Stimulated activated memory B cell treated with anti-CD40 and anti-IgM and Interleukin-4, amounts not matched to agents 10 μg/mL and 1 μg/mL and 100 μg/mL, for 72 hours (primary cell): Measurements from ENCODE around the gene SLC37A1.

Experiments
- ATAC-seq: fragments of 150-1000 bp; cut with Tn5 transposase; 2 replicates; pipeline ENCODE4 v1.10.0; 2021
- H3K27ac Mint-ChIP-seq: one replicate; pipeline ENCODE4 v1.8.0; 2022; ENCODE audit warnings: mild to moderate bottlenecking, mixed read lengths
- H3K27me3 Mint-ChIP-seq: one replicate; pipeline ENCODE4 v1.8.0; 2022; ENCODE audit warnings: mixed read lengths
- H3K36me3 Mint-ChIP-seq: one replicate; pipeline ENCODE4 v1.8.0; 2022; ENCODE audit warnings: mixed read lengths
- H3K4me1 Mint-ChIP-seq: one replicate; pipeline ENCODE4 v1.8.0; 2022; ENCODE audit warnings: mixed read lengths
- H3K4me3 Mint-ChIP-seq: one replicate; pipeline ENCODE4 v1.8.0; 2022; ENCODE audit warnings: mild to moderate bottlenecking, moderate library complexity, mixed read lengths
- H3K9me3 Mint-ChIP-seq: one replicate; pipeline ENCODE4 v1.8.0; 2022; ENCODE audit warnings: mixed read lengths

SLC37A1 gene

DNA sequence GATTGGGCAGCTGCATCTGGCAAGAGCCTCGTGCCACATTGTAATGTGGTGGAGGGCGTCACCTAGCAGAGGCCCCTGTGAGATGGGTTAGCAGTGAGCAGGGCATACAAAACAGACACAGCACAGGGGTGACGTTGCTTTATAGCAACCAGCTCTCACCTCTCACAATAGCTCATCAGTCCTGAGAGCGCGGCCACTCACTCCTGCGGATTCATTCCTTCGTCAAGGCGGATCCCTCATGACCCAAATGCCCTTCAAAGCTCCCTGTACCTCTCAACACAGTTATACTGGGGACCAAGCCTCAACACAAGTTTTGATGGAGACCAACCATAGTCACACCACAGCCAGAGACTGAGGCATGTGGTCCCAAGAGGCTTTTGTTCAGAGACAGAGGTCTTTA is 22.9 kb downstream of the SLC37A1 start:
- ATAC-seq, result no peak
- Mint-ChIP-seq H3K27ac (peak overlapping the region; percentile 89), H3K36me3 (peaks cover 28% of the 10 kb centered on the region), H3K4me3 (no peak overlapping the region), H3K9me3 (no peaks in the 10 kb centered on the region), H3K4me1 (peaks cover 65% of the 10 kb centered on the region), H3K27me3 (no peaks in the 10 kb centered on the region)

DNA sequence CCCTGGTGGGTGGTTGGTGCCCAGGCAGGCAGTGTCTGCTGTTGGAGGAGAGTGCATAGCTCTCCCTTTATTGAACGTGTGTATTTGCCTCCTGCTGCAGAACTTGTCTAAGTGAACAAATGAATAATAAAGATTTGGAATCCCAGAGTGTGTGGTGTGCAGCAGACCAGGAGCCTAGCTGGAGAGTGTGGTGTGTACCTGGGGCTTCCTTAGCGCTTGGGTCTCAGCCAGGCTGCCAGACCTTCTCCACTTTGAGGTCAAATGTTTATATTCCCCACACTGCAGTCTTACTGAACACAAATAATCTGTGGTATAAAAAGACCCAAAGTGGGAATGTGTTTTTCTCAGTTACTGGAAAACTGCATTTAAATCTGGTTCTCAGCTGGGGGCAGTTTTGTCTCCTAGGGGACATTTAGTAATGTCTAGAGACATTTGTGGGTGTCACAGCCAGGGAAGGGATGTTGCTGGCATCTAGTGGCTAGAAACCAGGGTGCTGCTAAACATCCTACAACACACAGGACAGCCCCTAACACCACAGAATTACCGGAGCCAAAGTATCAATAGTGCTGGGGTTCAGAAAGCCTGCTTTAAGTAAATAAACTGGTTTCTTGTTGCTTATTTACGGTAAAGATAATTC is 23.6 kb downstream of the SLC37A1 start:
- peaks cover 64% of the 10 kb centered on the region for H3K4me1 Mint-ChIP-seq
- peaks cover 29% of the 10 kb centered on the region for H3K36me3 Mint-ChIP-seq
- no peak overlapping the region for H3K4me3 Mint-ChIP-seq
- peak overlapping the region; percentile 89 for H3K27ac Mint-ChIP-seq
- ATAC-seq, result no peak
- no peaks in the 10 kb centered on the region for H3K27me3 Mint-ChIP-seq
- H3K9me3 Mint-ChIP-seq, result no peaks in the 10 kb centered on the region

DNA sequence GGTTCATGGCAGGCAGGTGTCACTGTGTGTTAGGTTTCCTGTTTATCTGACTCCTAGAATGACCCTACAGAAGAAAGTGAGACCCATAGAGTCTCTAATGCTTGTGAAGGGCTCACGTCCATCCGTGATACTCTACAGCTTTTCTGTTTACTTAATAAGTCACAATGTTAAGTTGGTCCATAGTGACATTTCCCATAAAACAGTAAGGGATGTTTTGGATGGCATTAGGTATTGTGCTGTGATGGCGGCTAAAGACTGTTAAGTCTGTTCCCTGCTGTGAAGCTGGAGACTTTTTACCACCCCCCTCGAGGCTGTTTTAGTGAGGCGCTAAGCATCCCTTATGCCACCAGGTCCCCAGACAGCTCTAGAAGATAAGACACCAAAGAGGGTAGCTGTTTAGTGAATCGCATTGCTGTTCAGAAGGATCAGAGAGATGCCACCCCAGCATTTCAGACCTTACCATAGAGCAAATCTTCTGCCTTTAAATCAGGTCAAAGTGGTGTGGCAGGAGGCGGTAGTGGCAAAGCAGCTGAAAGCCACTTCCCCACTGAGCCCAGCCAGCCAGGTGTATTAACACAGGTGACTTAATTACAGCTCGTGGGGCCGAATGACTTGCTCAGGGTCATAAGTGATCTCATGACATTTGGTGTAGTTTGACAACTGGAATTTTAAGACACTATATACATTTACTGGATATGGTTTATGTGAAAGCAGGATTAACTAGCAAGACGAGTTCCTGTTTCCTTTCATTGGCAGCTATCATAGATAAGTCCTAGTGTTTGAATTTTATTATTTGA is 25.0 kb downstream of the SLC37A1 start:
- Mint-ChIP-seq H3K27me3 (no peaks in the 10 kb centered on the region), H3K36me3 (peaks cover 35% of the 10 kb centered on the region), H3K4me1 (peaks cover 49% of the 10 kb centered on the region), H3K27ac (peak overlapping the region; percentile 89), H3K9me3 (no peaks in the 10 kb centered on the region), H3K4me3 (no peak overlapping the region)
- no peak for ATAC-seq

DNA sequence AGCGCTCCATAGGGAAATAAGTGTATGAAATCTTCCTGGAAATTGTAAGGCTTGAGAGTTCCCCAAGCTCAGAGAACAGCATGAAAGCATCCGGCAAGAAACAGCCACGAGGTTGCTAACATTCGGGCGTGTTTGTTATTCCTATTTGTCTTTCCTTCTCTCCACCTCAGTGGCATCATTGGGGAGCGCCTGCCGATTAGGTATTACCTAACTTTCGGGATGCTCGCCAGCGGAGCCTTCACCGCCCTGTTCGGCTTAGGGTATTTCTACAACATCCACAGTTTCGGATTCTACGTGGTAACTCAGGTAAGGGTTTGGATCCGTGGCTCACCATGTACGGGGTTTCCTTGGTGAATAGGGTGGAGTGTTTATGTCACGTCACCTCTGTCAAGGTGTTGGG is 25.7 kb downstream of the SLC37A1 start:
- Mint-ChIP-seq H3K27ac (no peak overlapping the region), H3K4me1 (peaks cover 44% of the 10 kb centered on the region), H3K36me3 (peaks cover 42% of the 10 kb centered on the region), H3K27me3 (no peaks in the 10 kb centered on the region), H3K4me3 (no peak overlapping the region), H3K9me3 (no peaks in the 10 kb centered on the region)
- no peak for ATAC-seq

DNA sequence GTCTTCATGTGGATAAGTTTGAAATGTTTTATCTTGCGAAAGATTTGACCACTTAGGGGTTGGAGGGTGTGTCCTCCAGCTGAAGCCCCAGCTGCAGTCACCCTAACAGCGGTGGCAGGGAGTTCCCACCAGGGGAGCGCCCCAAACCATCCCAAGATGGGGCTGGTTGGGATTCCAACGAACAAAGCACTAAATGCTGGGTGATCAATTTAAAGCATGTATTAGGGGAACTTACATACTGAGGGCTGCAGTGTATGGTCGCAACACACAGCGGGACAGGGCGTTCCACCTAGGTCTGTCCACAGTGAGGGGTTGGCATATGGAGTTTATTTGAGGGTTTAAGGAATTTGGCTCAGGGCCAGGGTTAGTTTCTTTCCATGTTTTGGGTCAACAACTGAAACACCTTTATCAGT is 26.3 kb downstream of the SLC37A1 start:
- Mint-ChIP-seq H3K4me3 (no peak overlapping the region), H3K9me3 (no peaks in the 10 kb centered on the region), H3K27me3 (no peaks in the 10 kb centered on the region), H3K36me3 (peaks cover 47% of the 10 kb centered on the region), H3K27ac (no peak overlapping the region), H3K4me1 (peaks cover 44% of the 10 kb centered on the region)
- ATAC-seq, result no peak

DNA sequence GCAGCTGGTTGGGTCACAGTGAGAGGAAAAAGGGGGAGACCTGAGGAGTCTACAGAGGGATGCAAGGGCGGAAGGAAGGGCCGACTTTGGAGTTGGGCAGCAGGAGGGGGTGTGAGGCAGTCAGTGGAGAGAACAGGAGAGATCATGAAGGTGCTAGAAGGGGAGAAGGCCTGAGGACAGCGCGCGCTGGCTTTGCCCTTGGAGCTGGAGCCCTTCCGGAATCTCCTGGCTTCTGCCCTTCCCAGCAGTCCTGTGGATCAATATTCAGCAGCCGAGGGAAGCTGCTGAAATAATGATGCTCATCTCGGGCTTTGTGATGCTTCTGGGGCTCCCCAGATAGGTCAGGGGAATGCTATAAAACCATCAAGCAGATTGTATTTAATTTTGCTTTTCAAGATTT is 26.7 kb downstream of the SLC37A1 start:
- H3K27ac Mint-ChIP-seq, result no peak overlapping the region
- no peaks in the 10 kb centered on the region for H3K27me3 Mint-ChIP-seq

DNA sequence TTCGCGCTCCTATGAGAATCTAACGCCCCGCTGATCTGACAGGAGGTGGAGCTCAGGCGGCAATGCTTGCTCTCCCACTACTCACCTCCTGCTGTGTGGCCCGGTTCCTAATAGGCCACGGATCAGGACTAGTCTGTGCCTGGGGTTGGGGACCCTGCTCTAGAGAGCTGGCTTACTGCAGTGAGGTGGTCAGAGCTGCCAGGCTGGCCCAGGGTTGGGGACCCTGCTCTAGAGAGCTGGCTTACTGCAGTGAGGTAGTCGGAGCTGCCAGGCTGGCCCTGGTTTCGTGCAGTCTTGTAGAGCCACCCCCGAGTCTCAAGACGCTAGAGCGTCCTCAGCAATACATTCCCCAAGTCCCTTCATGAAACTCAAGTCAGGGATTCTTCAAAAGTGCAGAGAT is 27.5 kb downstream of the SLC37A1 start:
- no peak for ATAC-seq
- H3K4me1 Mint-ChIP-seq, result peaks cover 39% of the 10 kb centered on the region
- peaks cover 55% of the 10 kb centered on the region for H3K36me3 Mint-ChIP-seq
- H3K9me3 Mint-ChIP-seq, result no peaks in the 10 kb centered on the region
- no peaks in the 10 kb centered on the region for H3K27me3 Mint-ChIP-seq
- H3K4me3 Mint-ChIP-seq, result no peak overlapping the region
- H3K27ac Mint-ChIP-seq, result no peak overlapping the region

More for the DNA sequence above, 26.7 kb downstream of the SLC37A1 start:
- Mint-ChIP-seq H3K9me3 (no peaks in the 10 kb centered on the region), H3K4me1 (peaks cover 44% of the 10 kb centered on the region), H3K4me3 (no peak overlapping the region), H3K36me3 (peaks cover 52% of the 10 kb centered on the region)
- ATAC-seq, result no peak

DNA sequence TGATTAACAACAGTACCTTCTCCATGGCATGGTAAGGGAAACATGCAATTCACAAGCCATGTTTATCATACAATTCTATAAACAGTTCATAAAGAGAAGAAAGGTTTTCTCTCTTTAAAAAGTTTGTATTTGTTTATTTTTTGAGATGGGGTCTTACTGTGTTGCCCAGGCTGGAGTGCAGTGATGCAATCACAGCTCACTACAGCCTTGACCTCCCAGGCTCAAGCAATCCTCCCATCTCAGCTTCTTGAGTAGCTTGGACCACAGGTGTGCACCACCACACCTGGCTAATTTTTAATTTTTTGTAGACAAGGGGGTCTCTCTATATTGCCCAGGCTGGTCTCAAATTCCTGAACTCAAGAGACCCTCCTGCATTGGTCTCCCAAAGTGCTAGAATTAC is 28.0 kb downstream of the SLC37A1 start:
- Mint-ChIP-seq H3K27me3 (no peaks in the 10 kb centered on the region), H3K36me3 (peaks cover 55% of the 10 kb centered on the region)

DNA sequence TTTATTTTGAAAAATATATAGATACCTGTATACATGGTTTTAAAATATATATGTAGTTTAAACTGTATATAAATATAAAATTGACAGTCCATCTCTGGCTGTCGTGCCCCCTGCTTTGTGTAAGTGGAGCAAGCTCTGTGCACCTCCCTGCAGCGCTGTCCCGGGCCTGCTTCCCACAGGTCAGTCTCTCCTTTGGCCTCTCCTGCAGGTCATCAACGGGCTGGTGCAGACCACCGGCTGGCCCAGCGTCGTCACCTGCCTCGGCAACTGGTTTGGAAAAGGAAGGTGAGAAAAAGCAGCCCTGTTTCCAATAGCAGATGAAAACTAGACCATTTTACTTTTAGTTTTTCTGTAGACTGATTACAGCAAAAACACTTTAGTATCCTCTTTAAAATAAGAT is 28.5 kb downstream of the SLC37A1 start:
- Mint-ChIP-seq H3K27ac (no peak overlapping the region), H3K27me3 (no peaks in the 10 kb centered on the region), H3K4me1 (peaks cover 29% of the 10 kb centered on the region)

More for the DNA sequence above, 28.0 kb downstream of the SLC37A1 start:
- Mint-ChIP-seq H3K9me3 (no peaks in the 10 kb centered on the region), H3K4me3 (no peak overlapping the region), H3K4me1 (peaks cover 35% of the 10 kb centered on the region), H3K27ac (no peak overlapping the region)
- no peak for ATAC-seq

DNA sequence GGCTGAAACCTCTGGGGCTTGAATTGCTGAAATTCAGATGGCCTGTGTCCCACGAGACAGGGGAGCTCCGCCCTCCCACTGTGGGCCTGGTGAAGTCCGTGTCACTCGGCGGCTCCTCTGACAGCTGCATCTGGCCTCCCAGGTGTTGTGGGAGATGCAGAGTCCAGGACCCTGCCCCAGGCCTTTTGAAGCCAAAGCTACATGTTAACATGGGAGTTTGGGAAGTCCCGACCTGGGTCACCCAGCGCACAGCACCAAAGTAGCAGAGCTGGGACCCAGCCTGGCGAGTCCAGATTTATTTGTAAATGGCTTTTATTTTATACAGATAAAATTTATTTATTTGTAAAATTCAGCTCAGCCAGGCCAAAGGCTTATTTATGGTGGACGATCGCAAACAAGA is 28.9 kb downstream of the SLC37A1 start:
- Mint-ChIP-seq H3K27ac (no peak overlapping the region), H3K4me1 (peaks cover 26% of the 10 kb centered on the region), H3K4me3 (no peak overlapping the region), H3K36me3 (peaks cover 60% of the 10 kb centered on the region), H3K9me3 (no peaks in the 10 kb centered on the region), H3K27me3 (no peaks in the 10 kb centered on the region)
- no peak for ATAC-seq

More for the DNA sequence above, 28.5 kb downstream of the SLC37A1 start:
- no peak for ATAC-seq
- Mint-ChIP-seq H3K4me3 (no peak overlapping the region), H3K9me3 (no peaks in the 10 kb centered on the region), H3K36me3 (peaks cover 56% of the 10 kb centered on the region)

DNA sequence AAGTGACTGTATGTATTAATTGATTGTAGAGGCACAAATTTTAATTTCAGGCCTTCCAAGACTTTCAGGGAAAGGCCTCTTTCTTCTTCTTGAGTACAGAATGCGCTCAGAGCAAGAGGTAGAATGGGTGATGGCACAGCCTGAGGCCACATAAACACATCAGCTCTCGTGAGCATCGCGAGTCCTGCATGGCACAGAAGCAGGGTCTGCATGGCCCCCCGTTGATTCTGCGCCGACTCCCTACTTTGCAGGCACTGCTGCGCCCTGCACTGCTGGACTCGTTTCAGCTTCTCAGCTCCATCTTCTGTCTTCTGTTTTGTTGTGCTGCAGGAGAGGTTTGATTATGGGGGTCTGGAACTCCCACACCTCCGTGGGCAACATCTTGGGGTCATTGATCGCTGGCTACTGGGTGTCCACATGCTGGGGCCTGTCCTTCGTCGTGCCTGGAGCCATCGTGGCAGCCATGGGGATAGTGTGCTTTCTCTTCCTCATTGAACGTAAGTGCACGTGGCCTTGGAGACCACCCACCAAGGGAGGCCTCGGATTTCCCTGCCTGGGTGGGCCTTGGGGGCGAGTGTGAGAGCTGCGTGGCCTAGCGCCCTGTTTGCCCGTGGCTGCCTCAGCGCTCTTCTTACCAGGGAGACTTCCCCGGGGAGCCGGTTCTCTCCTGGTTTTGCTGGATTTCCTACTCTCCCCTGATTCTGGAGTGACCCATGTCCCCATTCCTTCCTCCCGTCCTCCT is 29.6 kb downstream of the SLC37A1 start:
- H3K36me3 Mint-ChIP-seq, result peaks cover 67% of the 10 kb centered on the region
- no peaks in the 10 kb centered on the region for H3K27me3 Mint-ChIP-seq
- H3K4me1 Mint-ChIP-seq, result peaks cover 31% of the 10 kb centered on the region
- H3K9me3 Mint-ChIP-seq, result no peaks in the 10 kb centered on the region
- no peak overlapping the region for H3K4me3 Mint-ChIP-seq
- H3K27ac Mint-ChIP-seq, result no peak overlapping the region
- no peak for ATAC-seq

DNA sequence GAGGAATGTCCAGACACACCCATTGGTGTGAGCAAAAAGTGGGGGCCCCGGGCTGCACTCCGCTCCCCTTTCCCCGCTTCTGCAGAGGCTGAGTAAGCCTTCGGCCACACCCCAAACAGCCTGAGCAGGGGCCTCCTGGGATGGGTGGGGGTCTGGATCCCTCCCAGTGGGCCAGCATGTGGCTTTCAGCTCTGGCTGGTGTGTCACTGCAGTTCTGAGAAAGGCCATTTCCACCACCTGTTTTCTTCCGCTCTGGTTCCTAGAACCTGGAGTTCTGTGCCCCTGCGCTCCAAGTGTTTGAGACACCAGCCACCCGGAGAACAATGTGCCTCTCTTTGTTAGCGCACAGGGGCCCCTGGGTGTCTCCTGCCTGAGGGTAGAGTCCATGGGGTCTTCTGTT is 30.9 kb downstream of the SLC37A1 start:
- Mint-ChIP-seq H3K27ac (no peak overlapping the region), H3K4me1 (peaks cover 37% of the 10 kb centered on the region), H3K36me3 (peaks cover 78% of the 10 kb centered on the region), H3K27me3 (no peaks in the 10 kb centered on the region), H3K4me3 (no peak overlapping the region), H3K9me3 (no peaks in the 10 kb centered on the region)
- no peak for ATAC-seq

DNA sequence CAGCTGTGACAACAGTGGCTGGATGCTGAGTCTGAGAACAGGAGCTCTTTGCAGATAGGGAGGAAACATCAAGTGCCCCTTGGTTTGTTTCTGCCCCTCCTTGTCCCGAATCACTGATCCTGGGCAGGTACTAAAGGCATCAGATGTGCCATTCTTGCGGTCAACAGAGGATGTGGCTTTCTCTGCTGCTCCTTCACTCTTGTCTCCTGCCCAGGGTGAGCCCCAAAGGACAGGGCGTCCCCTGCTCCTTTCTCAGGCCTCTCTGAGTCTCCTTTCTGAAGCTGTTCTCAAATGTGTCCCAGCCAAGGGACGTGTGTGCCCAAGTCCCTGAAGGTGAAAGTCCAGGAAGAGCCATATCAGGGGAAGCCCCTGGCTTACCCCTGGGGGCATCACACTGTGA is 31.7 kb downstream of the SLC37A1 start:
- Mint-ChIP-seq H3K4me1 (peaks cover 31% of the 10 kb centered on the region), H3K27ac (peak overlapping the region; percentile 42), H3K9me3 (no peaks in the 10 kb centered on the region), H3K4me3 (no peak overlapping the region), H3K36me3 (peaks cover 77% of the 10 kb centered on the region), H3K27me3 (no peaks in the 10 kb centered on the region)
- ATAC-seq, result no peak

DNA sequence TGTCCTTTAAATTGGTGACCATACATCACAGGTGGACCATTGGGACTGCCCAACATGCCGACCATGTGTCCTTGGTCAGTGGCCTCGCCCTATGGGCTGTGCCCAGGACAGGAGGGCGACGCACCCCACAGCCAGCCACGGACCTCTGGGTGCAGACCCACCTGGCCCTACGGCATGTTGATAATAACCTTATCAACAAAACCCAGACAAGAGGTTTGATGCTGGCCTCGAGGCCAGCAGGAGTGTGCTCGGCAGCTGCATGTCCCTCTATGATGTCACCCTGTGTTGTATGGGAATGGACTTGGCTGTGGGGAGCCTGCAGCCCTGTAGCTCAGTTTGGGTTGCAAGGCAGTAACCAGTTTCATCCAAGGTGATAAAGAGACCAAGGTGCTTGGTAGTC is 32.1 kb downstream of the SLC37A1 start:
- Mint-ChIP-seq H3K4me1 (peaks cover 29% of the 10 kb centered on the region), H3K36me3 (peaks cover 78% of the 10 kb centered on the region), H3K27ac (peak overlapping the region; percentile 42), H3K9me3 (no peaks in the 10 kb centered on the region), H3K4me3 (no peak overlapping the region), H3K27me3 (no peaks in the 10 kb centered on the region)
- no peak for ATAC-seq

DNA sequence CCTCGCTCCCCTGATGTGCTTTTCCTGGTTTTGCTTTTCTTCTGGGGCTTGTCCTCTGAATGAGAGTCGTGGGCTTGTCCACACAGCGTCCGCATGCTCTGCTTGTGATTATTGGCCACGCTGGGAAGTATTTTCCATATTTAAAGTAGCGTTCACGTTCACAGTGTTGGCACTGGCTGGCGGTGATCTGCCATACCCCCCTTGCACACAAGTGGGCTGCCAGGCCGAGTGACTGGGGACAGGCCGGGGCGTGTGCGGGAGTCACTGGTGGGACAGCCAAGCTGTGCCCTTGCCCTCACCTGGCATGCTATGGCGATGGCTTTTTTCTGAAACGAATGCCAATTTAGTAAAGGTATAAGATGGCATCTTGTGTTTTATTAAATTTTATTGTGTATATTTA is 32.8 kb downstream of the SLC37A1 start:
- Mint-ChIP-seq H3K4me1 (peaks cover 29% of the 10 kb centered on the region), H3K9me3 (no peaks in the 10 kb centered on the region), H3K4me3 (no peak overlapping the region), H3K27me3 (no peaks in the 10 kb centered on the region), H3K27ac (no peak overlapping the region), H3K36me3 (peaks cover 85% of the 10 kb centered on the region)
- no peak for ATAC-seq
